Inferior parietal cortex (tissue), 1 donor: ENCODE data around the gene TBL1X.

Source experiments
- DNase-seq: peaks from one replicate; pipeline ENCODE4 v3.0.0-alpha.2; 2016; ENCODE audit errors: extremely low spot score

The TBL1X gene

GRCh38 chrX:9668537-9668936 is 203.7 kb downstream of the TBL1X start:
- no peak for DNase-seq

GRCh38 chrX:9670136-9670814 is 205.4 kb downstream of the TBL1X start:
- no peak for DNase-seq

GRCh38 chrX:9671998-9672397 is 207.1 kb downstream of the TBL1X start:
- no peak for DNase-seq

GRCh38 chrX:9676306-9676705 is 211.4 kb downstream of the TBL1X start:
- no peak for DNase-seq

GRCh38 chrX:9676738-9677097 is 211.9 kb downstream of the TBL1X start:
- no peak for DNase-seq

- no peak for DNase-seq
Observed at GRCh38 chrX:9677098-9677739, 212.4 kb downstream of the TBL1X start.

GRCh38 chrX:9678215-9678965 is 213.5 kb downstream of the TBL1X start:
- DNase-seq: no peak

- no peak for DNase-seq
Observed at GRCh38 chrX:9681011-9681410, 216.2 kb downstream of the TBL1X start.

- DNase-seq: no peak
Observed at GRCh38 chrX:9681422-9681821, 216.6 kb downstream of the TBL1X start.

- DNase-seq: no peak
Observed at GRCh38 chrX:9682456-9682855, 217.6 kb downstream of the TBL1X start.

- no peak for DNase-seq
Observed at GRCh38 chrX:9682861-9683260, 218.0 kb downstream of the TBL1X start.

GRCh38 chrX:9683350-9683749 is 218.5 kb downstream of the TBL1X start:
- no peak for DNase-seq

GRCh38 chrX:9687899-9688298 is 223.0 kb downstream of the TBL1X start:
- DNase-seq: no peak

- DNase-seq: no peak
Observed at GRCh38 chrX:9688833-9689232, 224.0 kb downstream of the TBL1X start.

GRCh38 chrX:9690046-9690445 is 225.2 kb downstream of the TBL1X start:
- DNase-seq: no peak

- DNase-seq: no peak
Observed at GRCh38 chrX:9693307-9694001, 228.6 kb downstream of the TBL1X start.

- no peak for DNase-seq
Observed at GRCh38 chrX:9698576-9698975, 233.7 kb downstream of the TBL1X start.

GRCh38 chrX:9700555-9700954 is 235.7 kb downstream of the TBL1X start:
- DNase-seq: no peak

- no peak for DNase-seq
Observed at GRCh38 chrX:9701790-9702189, 236.9 kb downstream of the TBL1X start.

GRCh38 chrX:9703406-9703805 is 238.5 kb downstream of the TBL1X start:
- DNase-seq: no peak

- no peak for DNase-seq
Observed at GRCh38 chrX:9704876-9705465, 240.1 kb downstream of the TBL1X start.

- DNase-seq: no peak
Observed at GRCh38 chrX:9706421-9706820, 241.6 kb downstream of the TBL1X start.
